ENCODE measurements around the gene HNRNPA0. TPM values are rescaled to one million over a fixed set of nuclear protein-coding genes. Genes with fewer than 3 reads are reported as not detected.
"Not testable (repeated sequence)": the region's sequence is repeated elsewhere in the genome, so short reads cannot be mapped to it uniquely, and the experiment has no call there.

The HNRNPA0 gene
- total and polyA plus RNA-seq, 2 donors (not counting 3 experiments of a cell fraction or from before 2014, with no cell fraction given) = 16.0 to 37.5 TPM

- Histone ChIP-seq H3K9me1 (replicated peaks; ENCODE audit: control insufficient read depth, extremely low read depth, insufficient read depth, low read length) (no peaks in the 10 kb centered on the region), H3K79me2 (ENCODE audit: control insufficient read depth, insufficient read depth, low read length) (no peaks in the 10 kb centered on the region), H3K27me3 (ENCODE audit: control insufficient read depth in 2 of 2, insufficient read depth in 2 of 2, low read length in 2 of 2) (peaks cover 4 to 5% of the 10 kb centered on the region in 2 experiments), H2AFZ (ENCODE audit: low read depth, low read length) (no peak overlapping the region), H3K36me3 (ENCODE audit: control insufficient read depth in 2 of 2, extremely low read depth in 1 of 2, insufficient read depth in 2 of 2, low read length in 2 of 2) (no peaks in the 10 kb centered on the region), H3K9ac (replicated peaks; ENCODE audit: extremely low read depth, insufficient read depth, low read length) (no peak overlapping the region), H3K27ac (ENCODE audit: insufficient read depth, low read depth, low read length) (no peak overlapping the region), H3K4me3 (replicated peaks in 1 of 3; ENCODE audit: insufficient read depth in 1 of 3, low read depth in 1 of 3, low read length in 3 of 3) (no peak overlapping the region), H3K4me1 (ENCODE audit: control insufficient read depth, extremely low read depth, insufficient read depth, low read length) (no peaks in the 10 kb centered on the region), H4K20me1 (replicated peaks; ENCODE audit: control insufficient read depth, extremely low read depth, insufficient read depth, low read length) (no peaks in the 10 kb centered on the region), H3K4me2 (ENCODE audit: insufficient read depth, low read length) (no peak overlapping the region), H3K9me3 (replicated peaks; ENCODE audit: control insufficient read depth, insufficient read depth, low read length) (no peaks in the 10 kb centered on the region)
- ChIA-PET POLR2A (no interaction called here), CTCF (interaction anchor here (0.6 kb wide), 1 partner anchor 22 kb away, joined by 3 read pairs; no protein-coding TSS in a partner anchor)
- dilution Hi-C loops (cut with MboI; ENCODE audit: extremely low pct_ligation_motif_present, low sequenced_read_pairs) (no loop called here), intact Hi-C loops (cut with micrococcal nuclease) (no loop called here)
- DNase-seq (ENCODE audit: low read depth, low spot score) (no peak), FAIRE-seq (no peak)
- no peak for TF ChIP-seq MYC (IDR thresholded peaks at IDR 0.05; ENCODE audit: low read depth, low read length)
- no peak for TF ChIP-seq EZH2 (IDR thresholded peaks at IDR 0.05; ENCODE audit: borderline replicate concordance, low read depth, low read length, severe bottlenecking)
- TF ChIP-seq GATA2 (IDR thresholded peaks at IDR 0.05; ENCODE audit: insufficient read depth, insufficient read length, low read depth, low read length) = no peak
- TF ChIP-seq POLR2AphosphoS5 (IDR thresholded peaks at IDR 0.05; ENCODE audit: insufficient read depth, low read depth, low read length) = no peak
- TF ChIP-seq POLR2A (IDR thresholded peaks at IDR 0.05; ENCODE audit: low read depth, low read length) = no peak
- no peak for TF ChIP-seq MAX (IDR thresholded peaks at IDR 0.05; ENCODE audit: insufficient read depth, insufficient read length)
- no peak for TF ChIP-seq FOS (IDR thresholded peaks at IDR 0.05; ENCODE audit: borderline replicate concordance, insufficient read depth, low read length)
- no TSS peak for BruUV-seq (replicated peaks)
Observed at GRCh38 chr5:137791387-137791786, 37.2 kb upstream of the HNRNPA0 start.

- BruUV-seq (replicated peaks); H3K4me2 ChIP-seq (ENCODE audit: insufficient read depth, low read length); H3K36me3 ChIP-seq (ENCODE audit: control insufficient read depth in 2 of 2, extremely low read depth in 1 of 2, insufficient read depth in 2 of 2, low read length in 2 of 2); H3K9ac ChIP-seq (replicated peaks; ENCODE audit: extremely low read depth, insufficient read depth, low read length); H3K27ac ChIP-seq (ENCODE audit: insufficient read depth, low read depth, low read length); DNase-seq (ENCODE audit: low read depth, low spot score); H3K4me3 ChIP-seq (replicated peaks in 1 of 3; ENCODE audit: insufficient read depth in 1 of 3, low read depth in 1 of 3, low read length in 3 of 3); H3K79me2 ChIP-seq (ENCODE audit: control insufficient read depth, insufficient read depth, low read length); H2AFZ ChIP-seq (ENCODE audit: low read depth, low read length); H4K20me1 ChIP-seq (replicated peaks; ENCODE audit: control insufficient read depth, extremely low read depth, insufficient read depth, low read length); POLR2A ChIA-PET; H3K9me1 ChIP-seq (replicated peaks; ENCODE audit: control insufficient read depth, extremely low read depth, insufficient read depth, low read length); intact Hi-C loops (cut with micrococcal nuclease); H3K9me3 ChIP-seq (replicated peaks; ENCODE audit: control insufficient read depth, insufficient read depth, low read length); dilution Hi-C loops (cut with MboI; ENCODE audit: extremely low pct_ligation_motif_present, low sequenced_read_pairs); H3K4me1 ChIP-seq (ENCODE audit: control insufficient read depth, extremely low read depth, insufficient read depth, low read length); CTCF ChIA-PET; H3K27me3 ChIP-seq (ENCODE audit: control insufficient read depth in 2 of 2, insufficient read depth in 2 of 2, low read length in 2 of 2); FAIRE-seq: not testable (repeated sequence)
Observed at GRCh38 chr5:137788560-137788959, 34.4 kb upstream of the HNRNPA0 start.
